Transverse colon (tissue), 3 donors: Measurements from ENCODE around the gene BCAS1.

ENCODE experiments used
- EP300 ChIP-seq: sonication (generic); formaldehyde crosslinking; IDR thresholded peaks from one replicate; pipeline ENCODE4 v1.6.1; 2017; ENCODE audit warnings: antibody characterized with exemption, low read depth
- TF ChIP-seq, protein P1 (sequence below), 5 experiments: fragments of 200-600 bp in 3 of 5; fragments of 450-650 bp in 2 of 5; sonication (generic) in 3 of 5; IDR thresholded peaks; 1 replicate in 2 of 5; 2 replicates in 3 of 5; pipeline ENCODE4 v1.5.1; 2016 to 2017; ENCODE audit warnings: antibody characterized with exemption in 5 of 5, inconsistent platforms in 3 of 5, mild to moderate bottlenecking in 2 of 5, moderate library complexity in 1 of 5

DNA sequence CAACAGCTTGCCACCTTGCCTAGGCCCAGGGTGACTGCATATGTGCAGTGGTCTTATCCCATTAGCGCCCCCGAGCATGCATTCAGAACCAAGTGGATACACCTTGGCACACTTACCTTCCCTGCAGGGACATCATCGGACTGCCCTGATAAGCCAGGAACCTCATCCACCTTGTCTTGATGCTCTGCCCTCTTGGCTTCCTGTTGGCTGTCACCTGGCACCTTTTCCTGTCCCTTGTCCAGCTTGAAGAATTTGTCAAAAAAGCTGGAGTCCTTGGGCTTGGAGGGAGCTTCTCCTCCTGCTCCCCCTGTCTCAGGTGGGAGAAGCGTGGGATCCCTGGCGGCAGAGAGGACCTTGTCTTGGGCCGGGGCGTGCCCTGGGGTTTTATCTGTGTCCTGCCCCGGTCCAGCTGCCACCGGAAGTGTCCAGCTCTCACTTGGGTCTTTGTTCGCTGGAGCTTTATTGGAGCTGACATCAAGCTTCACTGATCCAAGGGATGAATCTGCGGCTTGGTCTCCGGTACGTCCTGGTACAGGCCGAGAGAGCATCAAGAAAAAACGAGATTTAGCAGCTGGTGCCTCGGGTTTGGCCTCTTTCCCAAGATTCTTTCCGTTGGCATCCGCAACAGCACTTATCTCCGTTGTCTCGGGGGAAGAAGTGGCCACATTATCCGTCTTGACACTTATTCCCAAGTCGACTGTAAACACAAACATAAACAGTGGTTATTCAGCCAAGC, 42.0 kb downstream of the BCAS1 start:
- TF ChIP-seq EP300: no peak
- TF ChIP-seq, protein P1, sequence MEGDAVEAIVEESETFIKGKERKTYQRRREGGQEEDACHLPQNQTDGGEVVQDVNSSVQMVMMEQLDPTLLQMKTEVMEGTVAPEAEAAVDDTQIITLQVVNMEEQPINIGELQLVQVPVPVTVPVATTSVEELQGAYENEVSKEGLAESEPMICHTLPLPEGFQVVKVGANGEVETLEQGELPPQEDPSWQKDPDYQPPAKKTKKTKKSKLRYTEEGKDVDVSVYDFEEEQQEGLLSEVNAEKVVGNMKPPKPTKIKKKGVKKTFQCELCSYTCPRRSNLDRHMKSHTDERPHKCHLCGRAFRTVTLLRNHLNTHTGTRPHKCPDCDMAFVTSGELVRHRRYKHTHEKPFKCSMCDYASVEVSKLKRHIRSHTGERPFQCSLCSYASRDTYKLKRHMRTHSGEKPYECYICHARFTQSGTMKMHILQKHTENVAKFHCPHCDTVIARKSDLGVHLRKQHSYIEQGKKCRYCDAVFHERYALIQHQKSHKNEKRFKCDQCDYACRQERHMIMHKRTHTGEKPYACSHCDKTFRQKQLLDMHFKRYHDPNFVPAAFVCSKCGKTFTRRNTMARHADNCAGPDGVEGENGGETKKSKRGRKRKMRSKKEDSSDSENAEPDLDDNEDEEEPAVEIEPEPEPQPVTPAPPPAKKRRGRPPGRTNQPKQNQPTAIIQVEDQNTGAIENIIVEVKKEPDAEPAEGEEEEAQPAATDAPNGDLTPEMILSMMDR (IDR thresholded peaks at IDR 0.05): no peak
